Activated CD8-positive, alpha-beta T cell treated with anti-CD3 and anti-CD28 coated beads for 36 hours (primary cell): ENCODE measurements around the gene PATJ. TPM values are rescaled to one million over a fixed set of nuclear protein-coding genes. Genes with fewer than 3 reads are reported as not detected.

Source experiments
- ATAC-seq: fragments of 200-7000 bp; cut with Tn5 transposase; one replicate; pipeline ENCODE4 v1.10.0; 2021; ENCODE audit warnings: mild to moderate bottlenecking, moderate library complexity
- CTCF ChIA-PET: fragments of 350-600 bp; sonication (Branson Sonifier 250); formaldehyde crosslinking; loops from one replicate; lab custom pipeline; 2021; ENCODE audit warnings: antibody characterized with exemption; lab: Charles Lee
- POLR2A ChIA-PET: fragments of 350-600 bp; sonication (Branson Sonifier 250); formaldehyde crosslinking; loops from one replicate; lab custom pipeline; 2021; ENCODE audit warnings: antibody characterized with exemption; lab: Charles Lee
- DNase-seq: peaks from one replicate; pipeline ENCODE4 v3.0.0-alpha.2; 2020
- H3K27ac Mint-ChIP-seq: one replicate; pipeline ENCODE4 v1.8.0; 2021; ENCODE audit warnings: mild to moderate bottlenecking, mixed read lengths
- H3K27me3 Mint-ChIP-seq: one replicate; pipeline ENCODE4 v1.8.0; 2021; ENCODE audit warnings: mixed read lengths
- H3K36me3 Mint-ChIP-seq: one replicate; pipeline ENCODE4 v1.8.0; 2021; ENCODE audit warnings: low read depth, mixed read lengths
- H3K4me1 Mint-ChIP-seq: one replicate; pipeline ENCODE4 v1.8.0; 2021; ENCODE audit warnings: low read depth, mixed read lengths
- H3K4me3 Mint-ChIP-seq: one replicate; pipeline ENCODE4 v1.8.0; 2021; ENCODE audit warnings: mild to moderate bottlenecking, moderate library complexity, mixed read lengths
- H3K9me3 Mint-ChIP-seq: one replicate; pipeline ENCODE4 v1.8.0; 2021; ENCODE audit warnings: mixed read lengths
- CTCF ChIP-seq: fragments of 200-600 bp; IDR thresholded peaks from one replicate; pipeline ENCODE4 v1.8.0; 2022; ENCODE audit warnings: antibody characterized with exemption, mild to moderate bottlenecking
- intact Hi-C: fragments of 100-400 bp; cut with micrococcal nuclease; formaldehyde crosslinking; loops from one replicate; pipeline ENCODE4 v1.10.0; 2022
- total RNA-seq, 2 experiments: library from RNA; stranded (reverse); gene quantifications; one replicate each; pipeline ENCODE4 v1.2.3, GENCODE V29; 2021

The PATJ gene
- total RNA-seq, 2 experiments from 2014 or later: 8.1 to 9.2 TPM

DNA sequence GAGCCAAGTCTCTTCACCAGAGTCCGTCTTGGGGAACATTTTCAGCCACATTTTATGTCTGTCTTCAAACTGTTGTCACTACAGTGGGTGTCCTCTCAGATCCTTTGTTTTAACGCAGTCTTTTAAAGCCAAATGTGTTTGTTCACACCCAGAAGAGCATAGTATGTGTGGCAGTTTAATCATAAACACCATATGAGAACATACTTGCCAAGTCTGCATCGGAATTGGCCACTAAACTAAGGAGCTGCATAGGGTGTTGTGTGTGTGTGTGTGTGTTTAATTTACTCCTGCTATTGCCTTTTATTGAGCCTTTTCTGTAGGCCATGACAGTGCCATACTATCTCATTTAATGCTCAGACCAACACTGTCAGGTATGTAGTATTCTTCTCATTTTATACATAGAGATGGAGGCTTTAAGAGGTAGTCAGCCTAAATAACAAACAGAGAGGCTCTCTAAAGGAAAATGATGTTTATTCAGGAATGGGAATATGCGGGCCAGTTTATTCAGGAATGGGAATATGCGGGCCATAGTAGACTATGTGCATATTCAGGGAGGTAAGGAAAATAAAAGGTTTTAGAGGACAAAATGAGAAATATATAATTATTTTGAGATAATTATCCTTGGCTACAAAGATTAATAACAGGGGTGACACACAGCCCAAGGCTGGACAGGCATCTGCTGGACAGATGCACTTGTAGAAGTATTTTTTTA is 384.5 kb downstream of the PATJ start:
- Mint-ChIP-seq H3K27ac (no peak overlapping the region), H3K4me1 (no peaks in the 10 kb centered on the region), H3K36me3 (peaks cover 2% of the 10 kb centered on the region), H3K4me3 (no peak overlapping the region), H3K27me3 (no peaks in the 10 kb centered on the region), H3K9me3 (no peaks in the 10 kb centered on the region)
- no peak for ATAC-seq
- intact Hi-C loops: no loop called here
- CTCF ChIA-PET: interaction anchor here (0.8 to 1.6 kb wide), 4 partner anchors 9 to 44 kb away, joined by 3 to 5 read pairs (median 4); no protein-coding TSS in a partner anchor
- no peak for DNase-seq
- POLR2A ChIA-PET: no interaction called here
- TF ChIP-seq CTCF: no peak

- intact Hi-C loops: no loop called here
- TF ChIP-seq CTCF: no peak
- Mint-ChIP-seq H3K9me3 (no peaks in the 10 kb centered on the region), H3K27ac (no peak overlapping the region), H3K4me1 (no peaks in the 10 kb centered on the region), H3K36me3 (peaks cover 2% of the 10 kb centered on the region), H3K4me3 (no peak overlapping the region), H3K27me3 (no peaks in the 10 kb centered on the region)
- DNase-seq: no peak
- ChIA-PET CTCF (interaction anchor here (0.9 to 4.8 kb wide), 3 partner anchors 15 to 45 kb away, joined by 3 to 20 read pairs (median 5); no protein-coding TSS in a partner anchor), POLR2A (no interaction called here)
- ATAC-seq: no peak
These were observed 386.5 kb downstream of the PATJ start for GRCh38 chr1:62128745-62129144.

DNA sequence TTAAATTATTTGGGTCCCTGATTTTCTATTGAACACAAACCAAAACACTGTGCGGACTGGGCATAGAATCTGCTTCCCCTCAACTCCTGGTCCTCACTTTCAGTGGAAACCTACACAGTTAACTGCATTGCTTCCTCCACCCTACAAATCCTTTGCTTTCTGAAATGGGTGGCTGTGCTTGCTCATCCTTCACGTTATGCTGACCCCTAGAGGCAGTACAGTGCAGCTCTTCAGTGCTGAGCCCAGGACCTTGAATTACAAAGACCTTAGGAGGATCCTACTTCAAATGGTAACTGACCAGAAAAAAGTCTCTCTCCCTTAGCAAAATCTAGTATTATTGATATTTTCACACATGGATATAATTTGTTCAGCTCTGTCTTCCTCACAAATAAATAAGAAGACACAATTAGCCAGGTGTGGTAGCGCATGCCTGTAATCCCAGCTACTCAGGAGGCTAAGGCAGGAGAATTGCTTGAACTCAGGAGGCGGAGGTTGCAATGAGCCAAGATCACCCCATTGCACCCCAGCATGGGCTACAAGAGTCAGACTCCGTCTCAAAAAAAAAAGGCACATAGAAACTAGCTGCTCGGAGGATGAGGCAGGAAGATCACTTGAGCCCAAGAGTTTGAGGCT is 388.9 kb downstream of the PATJ start:
- Mint-ChIP-seq H3K4me3 (no peak overlapping the region), H3K27ac (no peak overlapping the region), H3K27me3 (no peaks in the 10 kb centered on the region), H3K4me1 (no peaks in the 10 kb centered on the region), H3K9me3 (no peaks in the 10 kb centered on the region), H3K36me3 (peaks cover 2% of the 10 kb centered on the region)
- peak; percentile 53 for DNase-seq
- ChIA-PET CTCF (interaction anchor here (0.6 to 4.8 kb wide), 19 partner anchors 9 to 560 kb away, joined by 3 to 20 read pairs (median 4); no protein-coding TSS in a partner anchor), POLR2A (no interaction called here)
- ATAC-seq: peak; percentile 67
- peak; percentile 80 for TF ChIP-seq CTCF
- intact Hi-C loops: loop anchor here (5.0 kb wide), 1 partner anchor 49 kb away; no protein-coding TSS in a partner anchor

DNA sequence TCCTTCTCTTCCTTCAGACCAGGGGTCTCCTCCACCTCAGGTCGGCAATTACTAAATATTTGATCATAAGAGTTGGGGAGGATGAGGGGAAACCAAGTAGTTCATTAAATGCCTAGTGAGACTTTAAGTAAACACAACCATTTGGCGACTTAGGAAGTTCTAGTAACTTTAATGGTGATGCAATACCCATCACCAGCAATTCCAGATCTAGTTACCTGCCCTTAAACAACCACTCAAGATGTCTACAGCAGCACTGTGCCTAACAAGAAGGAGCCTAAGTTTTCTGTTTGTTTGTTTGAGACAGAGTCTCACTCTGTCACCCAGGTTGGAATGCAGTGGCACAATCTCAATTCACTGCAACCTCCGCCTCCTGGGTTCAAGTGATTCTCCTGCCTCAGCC is 395.7 kb downstream of the PATJ start:
- Mint-ChIP-seq H3K9me3 (no peaks in the 10 kb centered on the region), H3K27ac (no peak overlapping the region), H3K4me1 (no peaks in the 10 kb centered on the region), H3K27me3 (no peaks in the 10 kb centered on the region), H3K36me3 (no peaks in the 10 kb centered on the region), H3K4me3 (no peak overlapping the region)
- no peak for DNase-seq
- no peak for TF ChIP-seq CTCF
- intact Hi-C loops: no loop called here
- POLR2A ChIA-PET: no interaction called here
- CTCF ChIA-PET: no interaction called here
- no peak for ATAC-seq

- H3K27me3 Mint-ChIP-seq: no peaks in the 10 kb centered on the region
- no peak overlapping the region for H3K27ac Mint-ChIP-seq
- TF ChIP-seq CTCF: no peak
- no peak overlapping the region for H3K4me3 Mint-ChIP-seq
- ChIA-PET POLR2A (no interaction called here), CTCF (interaction anchor here (1.2 to 1.8 kb wide), 2 partner anchors 8 to 56 kb away, joined by 3 to 5 read pairs; no protein-coding TSS in a partner anchor)
- no peaks in the 10 kb centered on the region for H3K36me3 Mint-ChIP-seq
- ATAC-seq (no peak), DNase-seq (no peak)
- no peaks in the 10 kb centered on the region for H3K9me3 Mint-ChIP-seq
- H3K4me1 Mint-ChIP-seq: no peaks in the 10 kb centered on the region
- intact Hi-C loops: no loop called here
These were observed 397.1 kb downstream of the PATJ start for GRCh38 chr1:62139410-62139809.
